SK-N-SH treated with all-trans-retinoic acid at 6 μM for 48 hours (cell line): Measurements from ENCODE around the gene NFATC3.

Experiments
- ARNTL ChIP-seq: fragments of 450-650 bp; formaldehyde crosslinking; IDR thresholded peaks from 2 replicates; pipeline ENCODE4 v1.5.0; 2020; ENCODE audit warnings: low read depth, mild to moderate bottlenecking, moderate library complexity, borderline replicate concordance
- BACH2 ChIP-seq: fragments of 250-450 bp; sonication (Bioruptor Pico); IDR thresholded peaks from 2 replicates; pipeline ENCODE4 v1.9.0; 2021; ENCODE audit warnings: mild to moderate bottlenecking, borderline replicate concordance
- GLIS3 ChIP-seq: fragments of 250-450 bp; sonication (Bioruptor Pico); IDR thresholded peaks from 2 replicates; pipeline ENCODE4 v1.5.0; 2020; ENCODE audit warnings: mild to moderate bottlenecking, moderate library complexity
- ISL1 ChIP-seq: fragments of 250-450 bp; sonication (Bioruptor Pico); IDR thresholded peaks from 2 replicates; pipeline ENCODE4 v2.1.2; 2022; ENCODE audit warnings: mild to moderate bottlenecking, moderate library complexity
- PATZ1 ChIP-seq: fragments of 250-450 bp; sonication (Bioruptor Pico); IDR thresholded peaks from 2 replicates; pipeline ENCODE4 v1.8.0; 2020; ENCODE audit warnings: mild to moderate bottlenecking, moderate library complexity, borderline replicate concordance
- TCF4 ChIP-seq: fragments of 250-450 bp; sonication (Bioruptor Pico); IDR thresholded peaks from 2 replicates; pipeline ENCODE4 v1.8.0; 2021; ENCODE audit warnings: mild to moderate bottlenecking, moderate library complexity, borderline replicate concordance
- TOX ChIP-seq: fragments of 250-450 bp; sonication (Bioruptor Pico); IDR thresholded peaks from 2 replicates; pipeline ENCODE4 v1.8.0; 2021; ENCODE audit warnings: mild to moderate bottlenecking, moderate library complexity, borderline replicate concordance
- ZC3H10 ChIP-seq: fragments of 250-450 bp; sonication (Bioruptor Pico); IDR thresholded peaks from 2 replicates; pipeline ENCODE4 v1.5.1; 2021; ENCODE audit warnings: mild to moderate bottlenecking, moderate library complexity
- ZFP3 ChIP-seq: fragments of 250-450 bp; sonication (Bioruptor Pico); IDR thresholded peaks from 2 replicates; pipeline ENCODE4 v1.5.0; 2020; ENCODE audit warnings: mild to moderate bottlenecking, moderate library complexity
- ZNF8 ChIP-seq: fragments of 450-650 bp; formaldehyde crosslinking; IDR thresholded peaks from 2 replicates; pipeline ENCODE4 v1.5.0; 2020; ENCODE audit warnings: mild to moderate bottlenecking, moderate library complexity
- TF ChIP-seq, protein P1 (sequence below): fragments of 250-450 bp; sonication (Bioruptor Pico); IDR thresholded peaks from 2 replicates; pipeline ENCODE4 v1.5.0; 2020; ENCODE audit warnings: mild to moderate bottlenecking, moderate library complexity

DNA sequence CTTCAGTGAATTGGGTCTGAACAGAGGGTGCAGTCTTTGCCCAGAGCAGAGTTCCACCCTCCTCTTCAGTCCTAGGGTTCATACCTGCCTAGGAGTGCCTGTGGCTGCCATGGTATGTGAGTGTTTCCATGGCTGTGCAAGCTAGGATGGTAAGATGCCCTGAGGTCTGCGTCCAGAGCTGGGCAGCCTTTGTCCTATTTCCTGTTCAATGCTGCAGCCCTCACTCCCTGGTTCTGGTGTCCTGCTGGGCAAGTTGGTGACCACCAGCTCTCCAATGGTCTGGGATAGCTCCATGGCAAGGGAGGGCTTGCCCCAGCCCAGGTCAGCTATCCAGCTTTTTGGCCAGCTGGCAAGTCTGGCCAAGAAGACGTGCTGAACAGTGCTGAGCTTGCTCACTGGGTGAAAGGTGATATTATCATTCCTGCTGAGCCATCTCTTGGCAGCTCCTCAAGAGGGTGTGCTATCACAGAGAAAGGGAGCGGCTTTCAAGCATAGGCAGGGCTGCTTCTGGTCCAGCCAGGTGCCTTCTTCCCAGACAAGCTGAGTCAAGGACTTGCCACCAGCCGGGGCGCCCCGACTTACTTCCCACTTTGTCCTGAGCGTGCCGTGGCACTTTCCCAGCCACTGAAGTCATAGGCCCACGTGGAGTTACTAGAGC, 13.0 kb upstream of the NFATC3 start:
- no peak for TF ChIP-seq ARNTL
- no peak for TF ChIP-seq ZFP3 (CRISPR knock-in tag)
- TF ChIP-seq GLIS3 (CRISPR knock-in tag), result no peak
- TF ChIP-seq PATZ1 (CRISPR knock-in tag), result no peak
- no peak for TF ChIP-seq BACH2 (CRISPR knock-in tag)
- no peak for TF ChIP-seq TCF4
- TF ChIP-seq ZC3H10, result no peak
- TF ChIP-seq ISL1, result no peak
- no peak for TF ChIP-seq ZNF8 (CRISPR knock-in tag)
- no peak for TF ChIP-seq TOX (CRISPR knock-in tag)
- TF ChIP-seq, protein P1, sequence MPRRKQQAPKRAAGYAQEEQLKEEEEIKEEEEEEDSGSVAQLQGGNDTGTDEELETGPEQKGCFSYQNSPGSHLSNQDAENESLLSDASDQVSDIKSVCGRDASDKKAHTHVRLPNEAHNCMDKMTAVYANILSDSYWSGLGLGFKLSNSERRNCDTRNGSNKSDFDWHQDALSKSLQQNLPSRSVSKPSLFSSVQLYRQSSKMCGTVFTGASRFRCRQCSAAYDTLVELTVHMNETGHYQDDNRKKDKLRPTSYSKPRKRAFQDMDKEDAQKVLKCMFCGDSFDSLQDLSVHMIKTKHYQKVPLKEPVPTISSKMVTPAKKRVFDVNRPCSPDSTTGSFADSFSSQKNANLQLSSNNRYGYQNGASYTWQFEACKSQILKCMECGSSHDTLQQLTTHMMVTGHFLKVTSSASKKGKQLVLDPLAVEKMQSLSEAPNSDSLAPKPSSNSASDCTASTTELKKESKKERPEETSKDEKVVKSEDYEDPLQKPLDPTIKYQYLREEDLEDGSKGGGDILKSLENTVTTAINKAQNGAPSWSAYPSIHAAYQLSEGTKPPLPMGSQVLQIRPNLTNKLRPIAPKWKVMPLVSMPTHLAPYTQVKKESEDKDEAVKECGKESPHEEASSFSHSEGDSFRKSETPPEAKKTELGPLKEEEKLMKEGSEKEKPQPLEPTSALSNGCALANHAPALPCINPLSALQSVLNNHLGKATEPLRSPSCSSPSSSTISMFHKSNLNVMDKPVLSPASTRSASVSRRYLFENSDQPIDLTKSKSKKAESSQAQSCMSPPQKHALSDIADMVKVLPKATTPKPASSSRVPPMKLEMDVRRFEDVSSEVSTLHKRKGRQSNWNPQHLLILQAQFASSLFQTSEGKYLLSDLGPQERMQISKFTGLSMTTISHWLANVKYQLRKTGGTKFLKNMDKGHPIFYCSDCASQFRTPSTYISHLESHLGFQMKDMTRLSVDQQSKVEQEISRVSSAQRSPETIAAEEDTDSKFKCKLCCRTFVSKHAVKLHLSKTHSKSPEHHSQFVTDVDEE (CRISPR knock-in tag), result no peak
